GM12892 (cell line): ENCODE measurements around the gene TRIM37.

Source experiments
- POLR2A ChIP-seq: IDR thresholded peaks from 2 replicates; pipeline ENCODE4 v1.6.1; 2011; ENCODE audit warnings: low read depth, low read length, control low read depth
- POLR2AphosphoS5 ChIP-seq: IDR thresholded peaks from 2 replicates; pipeline ENCODE4 v1.6.1; 2011; ENCODE audit warnings: low read depth, low read length, control low read depth
- TAF1 ChIP-seq: IDR thresholded peaks from 2 replicates; pipeline ENCODE4 v1.6.1; 2011; ENCODE audit warnings: low read depth, mild to moderate bottlenecking, control low read depth, low read length, borderline replicate concordance

DNA sequence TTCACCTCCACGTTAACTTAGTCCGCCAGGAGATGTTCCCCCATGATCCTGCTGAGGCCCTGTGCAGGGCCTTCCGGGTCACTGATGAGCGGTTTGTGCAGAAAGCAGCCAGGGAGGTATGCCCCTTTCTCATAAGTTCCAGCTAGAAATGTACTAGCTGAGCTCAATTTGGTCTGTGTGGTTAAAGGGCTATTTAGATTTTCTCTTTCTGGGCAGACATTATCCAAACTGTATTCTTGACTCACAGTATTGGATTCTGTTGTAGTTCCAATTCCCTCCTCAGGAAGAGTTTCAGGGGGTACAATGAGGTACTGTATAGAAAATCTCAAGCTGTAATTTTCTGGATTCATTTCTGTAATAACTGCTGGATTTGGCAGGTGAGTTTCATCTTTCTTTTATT is 137.1 kb downstream of the TRIM37 start:
- no peak for TF ChIP-seq POLR2A
- TF ChIP-seq POLR2AphosphoS5, result no peak
- no peak for TF ChIP-seq TAF1
